ENCODE data around the gene AK5. TPM values are rescaled to one million over a fixed set of nuclear protein-coding genes. Genes with fewer than 3 reads are reported as not detected.

The AK5 gene
- total RNA-seq, 1 donor: 25.3 TPM

DNA sequence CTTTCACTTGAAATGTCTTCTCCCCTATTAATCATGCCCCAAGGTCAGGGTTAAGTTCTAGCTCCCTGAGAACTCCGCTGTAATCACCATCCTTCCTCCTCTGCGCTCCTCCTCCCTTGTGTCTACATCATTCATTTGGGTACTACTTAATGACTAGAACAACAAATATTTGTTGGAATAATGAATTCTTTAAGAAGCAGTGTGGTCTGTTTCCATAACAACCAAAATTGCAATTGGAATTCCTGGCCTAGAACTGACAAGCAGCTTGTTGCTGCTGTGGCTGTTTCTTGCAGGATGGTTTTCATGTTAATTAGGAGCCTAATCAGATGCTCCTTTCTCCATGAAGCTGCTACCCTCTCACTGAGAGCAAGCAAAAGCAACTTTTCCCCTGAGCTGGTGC lies 208.1 kb downstream of the AK5 start:
- Histone ChIP-seq H3K79me2 (ENCODE audit: insufficient read depth, low read length) (no peaks in the 10 kb centered on the region), H3K4me2 (ENCODE audit: insufficient read depth, low read length) (no peak overlapping the region), H4K20me1 (ENCODE audit: insufficient read depth, low read length) (no peaks in the 10 kb centered on the region), H3K4me3 (ENCODE audit: insufficient read depth, low read length) (no peak overlapping the region), H3K9me3 (ENCODE audit: low read depth, low read length) (no peaks in the 10 kb centered on the region), H3K4me1 (ENCODE audit: insufficient read depth, low read length) (no peaks in the 10 kb centered on the region), H2AFZ (ENCODE audit: low read length) (no peak overlapping the region), H3K36me3 (ENCODE audit: insufficient read depth, low read length) (no peaks in the 10 kb centered on the region), H3K27me3 (ENCODE audit: insufficient read depth, low read length) (no peaks in the 10 kb centered on the region), H3K27ac (ENCODE audit: low read depth, low read length) (no peak overlapping the region)
- no peak for TF ChIP-seq CTCF (IDR thresholded peaks at IDR 0.05; ENCODE audit: extremely low read depth, low read depth, low read length)
- DNase-seq (ENCODE audit: insufficient read length, low spot score, missing footprints): no peak

- Histone ChIP-seq H3K4me2 (ENCODE audit: insufficient read depth, low read length) (no peak overlapping the region), H3K36me3 (ENCODE audit: insufficient read depth, low read length) (no peaks in the 10 kb centered on the region), H3K27ac (ENCODE audit: low read depth, low read length) (no peak overlapping the region), H3K27me3 (ENCODE audit: insufficient read depth, low read length) (no peaks in the 10 kb centered on the region), H3K4me1 (ENCODE audit: insufficient read depth, low read length) (peaks cover 3% of the 10 kb centered on the region), H2AFZ (ENCODE audit: low read length) (no peak overlapping the region), H3K79me2 (ENCODE audit: insufficient read depth, low read length) (no peaks in the 10 kb centered on the region), H3K9me3 (ENCODE audit: low read depth, low read length) (no peaks in the 10 kb centered on the region), H3K4me3 (ENCODE audit: insufficient read depth, low read length) (no peak overlapping the region), H4K20me1 (ENCODE audit: insufficient read depth, low read length) (no peaks in the 10 kb centered on the region)
- no peak for DNase-seq (ENCODE audit: insufficient read length, low spot score, missing footprints)
- no peak for TF ChIP-seq CTCF (IDR thresholded peaks at IDR 0.05; ENCODE audit: extremely low read depth, low read depth, low read length)
These were observed 212.2 kb downstream of the AK5 start for GRCh38 chr1:77494026-77494425.

GRCh38 chr1:77498918-77499317 lies 217.1 kb downstream of the AK5 start:
- Histone ChIP-seq H4K20me1 (ENCODE audit: insufficient read depth, low read length) (no peaks in the 10 kb centered on the region), H3K79me2 (ENCODE audit: insufficient read depth, low read length) (no peaks in the 10 kb centered on the region), H3K4me2 (ENCODE audit: insufficient read depth, low read length) (no peak overlapping the region), H3K27me3 (ENCODE audit: insufficient read depth, low read length) (no peaks in the 10 kb centered on the region), H3K4me1 (ENCODE audit: insufficient read depth, low read length) (peaks cover 5% of the 10 kb centered on the region), H3K4me3 (ENCODE audit: insufficient read depth, low read length) (no peak overlapping the region), H2AFZ (ENCODE audit: low read length) (peak overlapping the region; percentile 28), H3K27ac (ENCODE audit: low read depth, low read length) (no peak overlapping the region), H3K9me3 (ENCODE audit: low read depth, low read length) (no peaks in the 10 kb centered on the region), H3K36me3 (ENCODE audit: insufficient read depth, low read length) (no peaks in the 10 kb centered on the region)
- no peak for DNase-seq (ENCODE audit: insufficient read length, low spot score, missing footprints)
- TF ChIP-seq CTCF (IDR thresholded peaks at IDR 0.05; ENCODE audit: extremely low read depth, low read depth, low read length): no peak

- TF ChIP-seq CTCF (IDR thresholded peaks at IDR 0.05; ENCODE audit: extremely low read depth, low read depth, low read length): no peak
- no peaks in the 10 kb centered on the region for H4K20me1 ChIP-seq (ENCODE audit: insufficient read depth, low read length)
- H3K4me3 ChIP-seq (ENCODE audit: insufficient read depth, low read length): no peak overlapping the region
- H3K4me1 ChIP-seq (ENCODE audit: insufficient read depth, low read length): peaks cover 5% of the 10 kb centered on the region
- H3K9me3 ChIP-seq (ENCODE audit: low read depth, low read length): no peaks in the 10 kb centered on the region
- DNase-seq (ENCODE audit: insufficient read length, low spot score, missing footprints): no peak
- H2AFZ ChIP-seq (ENCODE audit: low read length): peak overlapping the region; percentile 28
- no peak overlapping the region for H3K27ac ChIP-seq (ENCODE audit: low read depth, low read length)
- H3K79me2 ChIP-seq (ENCODE audit: insufficient read depth, low read length): no peaks in the 10 kb centered on the region
- H3K27me3 ChIP-seq (ENCODE audit: insufficient read depth, low read length): no peaks in the 10 kb centered on the region
- no peaks in the 10 kb centered on the region for H3K36me3 ChIP-seq (ENCODE audit: insufficient read depth, low read length)
- H3K4me2 ChIP-seq (ENCODE audit: insufficient read depth, low read length): no peak overlapping the region
These were observed 217.6 kb downstream of the AK5 start for GRCh38 chr1:77499466-77499865.

Measured in osteoblast (primary cell).